GM12875 (cell line): Measurements from ENCODE around the gene MED27.

Experiments
- H3K4me3 ChIP-seq: one replicate; pipeline ENCODE4 v1.5.1; 2011; ENCODE audit warnings: low read depth, low read length, control low read depth
- CTCF ChIP-seq: IDR thresholded peaks from 2 replicates; pipeline ENCODE4 v1.5.1; 2011; ENCODE audit warnings: low read depth, mild to moderate bottlenecking, control low read depth, inconsistent platforms, low read length, moderate library complexity, borderline replicate concordance; ENCODE audit not compliant: insufficient read depth

The MED27 gene

GRCh38 chr9:131854334-131854733, 225.3 kb downstream of the MED27 start:
- TF ChIP-seq CTCF, result no peak
- no peak overlapping the region for H3K4me3 ChIP-seq

- no peak for TF ChIP-seq CTCF
- no peak overlapping the region for H3K4me3 ChIP-seq
Observed at GRCh38 chr9:131853434-131853833, 226.2 kb downstream of the MED27 start.

GRCh38 chr9:131851414-131851813, 228.3 kb downstream of the MED27 start:
- no peak for TF ChIP-seq CTCF
- H3K4me3 ChIP-seq, result no peak overlapping the region

- TF ChIP-seq CTCF, result no peak
- no peak overlapping the region for H3K4me3 ChIP-seq
Observed at GRCh38 chr9:131849391-131849790, 230.3 kb downstream of the MED27 start.

GRCh38 chr9:131848570-131849160, 231.0 kb downstream of the MED27 start:
- TF ChIP-seq CTCF, result no peak
- H3K4me3 ChIP-seq, result no peak overlapping the region

- no peak for TF ChIP-seq CTCF
Observed at GRCh38 chr9:131847665-131848354, 231.9 kb downstream of the MED27 start.

More at GRCh38 chr9:131847665-131848354, 231.9 kb downstream of the MED27 start:
- H3K4me3 ChIP-seq, result no peak overlapping the region
